WTC11 (cell line): ENCODE measurements around the gene SLC6A8. TPM values are rescaled to one million over a fixed set of nuclear protein-coding genes. Genes with fewer than 3 reads are reported as not detected.
"Not testable (repeated sequence)": the region's sequence is repeated elsewhere in the genome, so short reads cannot be mapped to it uniquely, and the experiment has no call there.

Source experiments
- ATAC-seq: fragments of 200-7000 bp; cut with Tn5 transposase; 2 replicates; pipeline ENCODE4 v1.10.0; 2021; ENCODE audit warnings: mild to moderate bottlenecking, moderate library complexity
- CTCF ChIA-PET: fragments of 300-600 bp; sonication (Branson Sonifier 250); formaldehyde crosslinking; loops from one replicate; lab custom pipeline; 2021; ENCODE audit warnings: antibody characterized with exemption; lab: Charles Lee
- POLR2A ChIA-PET: fragments of 350-600 bp; sonication (Branson Sonifier 250); formaldehyde crosslinking; loops from one replicate; lab custom pipeline; 2021; ENCODE audit warnings: antibody characterized with exemption; lab: Charles Lee
- DNase-seq: peaks from one replicate; pipeline ENCODE4 v3.0.0; 2021; ENCODE audit warnings: low spot score
- H3K27ac Mint-ChIP-seq: 2 replicates; pipeline ENCODE4 v1.8.0; 2021; ENCODE audit warnings: mixed read lengths
- H3K27me3 Mint-ChIP-seq: 2 replicates; pipeline ENCODE4 v1.8.0; 2021; ENCODE audit warnings: low read depth, mild to moderate bottlenecking, moderate library complexity, mixed read lengths
- H3K36me3 Mint-ChIP-seq: 2 replicates; pipeline ENCODE4 v1.8.0; 2021; ENCODE audit warnings: mixed read lengths
- H3K4me1 Mint-ChIP-seq: 2 replicates; pipeline ENCODE4 v1.8.0; 2022; ENCODE audit warnings: mixed read lengths
- H3K4me3 Mint-ChIP-seq: 2 replicates; pipeline ENCODE4 v1.8.0; 2021; ENCODE audit warnings: mild to moderate bottlenecking, moderate library complexity, mixed read lengths
- H3K9me3 Mint-ChIP-seq: 2 replicates; pipeline ENCODE4 v1.8.0; 2021; ENCODE audit warnings: mixed read lengths
- CREB1 ChIP-seq: sonication (generic); formaldehyde crosslinking; IDR thresholded peaks from 2 replicates; pipeline ENCODE4 v1.8.0; 2023; ENCODE audit warnings: mild to moderate bottlenecking, missing genetic modification reagents
- EMX1 ChIP-seq: fragments of 250-450 bp; sonication (Bioruptor Pico); IDR thresholded peaks from 2 replicates; pipeline ENCODE4 v1.8.0; 2021; ENCODE audit warnings: mild to moderate bottlenecking
- FOXJ3 ChIP-seq: sonication (generic); formaldehyde crosslinking; IDR thresholded peaks from 2 replicates; pipeline ENCODE4 v1.9.0; 2021; ENCODE audit warnings: missing genetic modification reagents, mild to moderate bottlenecking, borderline replicate concordance
- NR2C2 ChIP-seq: sonication (generic); formaldehyde crosslinking; IDR thresholded peaks from 2 replicates; pipeline ENCODE4 v1.8.0; 2022; ENCODE audit warnings: mild to moderate bottlenecking, missing genetic modification reagents
- SMAD4 ChIP-seq: sonication (generic); formaldehyde crosslinking; IDR thresholded peaks from 2 replicates; pipeline ENCODE4 v1.8.0; 2022; ENCODE audit warnings: mild to moderate bottlenecking, missing genetic modification reagents
- SOX15 ChIP-seq: fragments of 250-450 bp; sonication (Bioruptor Pico); IDR thresholded peaks from 2 replicates; pipeline ENCODE4 v1.9.0; 2021; ENCODE audit warnings: mild to moderate bottlenecking
- TEAD1 ChIP-seq: sonication (generic); formaldehyde crosslinking; IDR thresholded peaks from 2 replicates; pipeline ENCODE4 v1.8.0; 2022; ENCODE audit warnings: mild to moderate bottlenecking, missing genetic modification reagents
- ZNF219 ChIP-seq: sonication (generic); formaldehyde crosslinking; IDR thresholded peaks from 2 replicates; pipeline ENCODE4 v1.8.0; 2023; ENCODE audit warnings: missing genetic modification reagents, mild to moderate bottlenecking, borderline replicate concordance
- ZNF317 ChIP-seq: sonication (generic); formaldehyde crosslinking; IDR thresholded peaks from 2 replicates; pipeline ENCODE4 v1.8.1; 2023; ENCODE audit warnings: low read depth, mild to moderate bottlenecking, moderate library complexity, missing genetic modification reagents, borderline replicate concordance
- total RNA-seq: library from RNA; stranded (reverse); gene quantifications from 3 replicates; pipeline ENCODE4 v1.2.3, GENCODE V29; 2021
- TF ChIP-seq, protein P1 (sequence below): sonication (generic); formaldehyde crosslinking; conservative IDR thresholded peaks from 2 replicates; pipeline ENCODE4 v1.8.1; 2022; ENCODE audit warnings: mild to moderate bottlenecking, missing genetic modification reagents
- TF ChIP-seq, protein P2 (sequence below): sonication (generic); formaldehyde crosslinking; IDR thresholded peaks from 2 replicates; pipeline ENCODE4 v1.8.1; 2023; ENCODE audit warnings: mild to moderate bottlenecking, missing genetic modification reagents, borderline replicate concordance
- TF ChIP-seq, protein P3 (sequence below): sonication (generic); formaldehyde crosslinking; IDR thresholded peaks from 2 replicates; pipeline ENCODE4 v1.8.1; 2023; ENCODE audit warnings: mild to moderate bottlenecking, missing genetic modification reagents
- TF ChIP-seq, protein P4 (sequence below): sonication (generic); formaldehyde crosslinking; IDR thresholded peaks from 2 replicates; pipeline ENCODE4 v1.8.1; 2023; ENCODE audit warnings: mild to moderate bottlenecking, moderate library complexity, missing genetic modification reagents
- TF ChIP-seq, protein P5 (sequence below): fragments of 250-450 bp; sonication (Bioruptor Pico); IDR thresholded peaks from 2 replicates; pipeline ENCODE4 v2.1.2; 2022; ENCODE audit warnings: mild to moderate bottlenecking, moderate library complexity
- TF ChIP-seq, protein P6 (sequence below): sonication (generic); formaldehyde crosslinking; IDR thresholded peaks from 2 replicates; pipeline ENCODE4 v1.8.1; 2022; ENCODE audit warnings: mild to moderate bottlenecking, missing genetic modification reagents, moderate library complexity, borderline replicate concordance
- TF ChIP-seq, protein P7 (sequence below): sonication (generic); formaldehyde crosslinking; IDR thresholded peaks from 2 replicates; pipeline ENCODE4 v1.8.0; 2022; ENCODE audit warnings: mild to moderate bottlenecking, missing genetic modification reagents
- TF ChIP-seq, protein P8 (sequence below): sonication (generic); formaldehyde crosslinking; IDR thresholded peaks from 2 replicates; pipeline ENCODE4 v1.8.0; 2022; ENCODE audit warnings: mild to moderate bottlenecking, missing genetic modification reagents

Gene SLC6A8
- total RNA-seq, 1 experiment from 2014 or later = 112 TPM

DNA sequence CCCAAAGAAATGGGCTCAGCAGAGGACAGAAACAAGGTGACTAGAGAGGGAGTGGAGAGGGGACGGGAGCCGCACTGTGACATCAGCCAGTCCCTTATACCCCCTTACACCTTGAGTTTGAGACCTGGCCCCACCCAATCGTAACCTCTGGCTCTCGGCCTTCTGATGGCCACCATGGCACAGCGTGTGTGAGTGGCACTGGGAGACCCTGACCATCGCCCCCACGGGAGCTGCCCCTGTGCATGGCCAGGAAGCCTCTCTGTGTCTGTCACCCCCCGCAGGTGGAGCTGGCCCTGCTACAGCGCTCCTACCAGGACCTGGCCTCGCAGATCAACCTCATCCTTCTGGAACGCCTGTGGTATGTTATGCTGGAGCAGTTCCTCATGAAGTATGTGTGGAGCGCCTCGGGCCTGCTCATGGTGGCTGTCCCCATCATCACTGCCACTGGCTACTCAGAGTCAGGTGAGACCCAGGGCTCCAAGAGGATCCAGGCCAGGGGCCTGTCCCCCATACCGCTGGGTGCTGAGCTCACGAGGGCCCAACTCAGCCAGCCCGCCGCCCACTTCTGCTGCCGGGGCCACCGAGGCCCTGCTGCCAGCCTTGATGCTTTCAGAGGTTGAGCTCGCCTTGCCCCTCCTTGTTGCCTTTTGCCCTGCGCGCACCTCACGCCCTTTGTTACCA, 41.4 kb downstream of the SLC6A8 start:
- Mint-ChIP-seq H3K36me3 (peaks cover 7% of the 10 kb centered on the region), H3K27me3 (no peaks in the 10 kb centered on the region; the same call in 1 of the 2 replicates), H3K4me3 (no peak overlapping the region), H3K27ac (no peak overlapping the region), H3K4me1 (peaks cover 12% of the 10 kb centered on the region), H3K9me3 (peaks cover 7% of the 10 kb centered on the region; the same call in 1 of the 2 replicates)
- DNase-seq (no peak), ATAC-seq (no peak)
- CTCF ChIA-PET = no interaction called here
- POLR2A ChIA-PET = no interaction called here
- TF ChIP-seq SMAD4 (CRISPR knock-in tag) (no peak), FOXJ3 (CRISPR knock-in tag) (no peak), CREB1 (CRISPR knock-in tag) (no peak), TEAD1 (CRISPR knock-in tag) (no peak), NR2C2 (CRISPR knock-in tag) (no peak)
- TF ChIP-seq, protein P1, sequence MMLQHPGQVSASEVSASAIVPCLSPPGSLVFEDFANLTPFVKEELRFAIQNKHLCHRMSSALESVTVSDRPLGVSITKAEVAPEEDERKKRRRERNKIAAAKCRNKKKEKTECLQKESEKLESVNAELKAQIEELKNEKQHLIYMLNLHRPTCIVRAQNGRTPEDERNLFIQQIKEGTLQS = no peak
- TF ChIP-seq, protein P2, sequence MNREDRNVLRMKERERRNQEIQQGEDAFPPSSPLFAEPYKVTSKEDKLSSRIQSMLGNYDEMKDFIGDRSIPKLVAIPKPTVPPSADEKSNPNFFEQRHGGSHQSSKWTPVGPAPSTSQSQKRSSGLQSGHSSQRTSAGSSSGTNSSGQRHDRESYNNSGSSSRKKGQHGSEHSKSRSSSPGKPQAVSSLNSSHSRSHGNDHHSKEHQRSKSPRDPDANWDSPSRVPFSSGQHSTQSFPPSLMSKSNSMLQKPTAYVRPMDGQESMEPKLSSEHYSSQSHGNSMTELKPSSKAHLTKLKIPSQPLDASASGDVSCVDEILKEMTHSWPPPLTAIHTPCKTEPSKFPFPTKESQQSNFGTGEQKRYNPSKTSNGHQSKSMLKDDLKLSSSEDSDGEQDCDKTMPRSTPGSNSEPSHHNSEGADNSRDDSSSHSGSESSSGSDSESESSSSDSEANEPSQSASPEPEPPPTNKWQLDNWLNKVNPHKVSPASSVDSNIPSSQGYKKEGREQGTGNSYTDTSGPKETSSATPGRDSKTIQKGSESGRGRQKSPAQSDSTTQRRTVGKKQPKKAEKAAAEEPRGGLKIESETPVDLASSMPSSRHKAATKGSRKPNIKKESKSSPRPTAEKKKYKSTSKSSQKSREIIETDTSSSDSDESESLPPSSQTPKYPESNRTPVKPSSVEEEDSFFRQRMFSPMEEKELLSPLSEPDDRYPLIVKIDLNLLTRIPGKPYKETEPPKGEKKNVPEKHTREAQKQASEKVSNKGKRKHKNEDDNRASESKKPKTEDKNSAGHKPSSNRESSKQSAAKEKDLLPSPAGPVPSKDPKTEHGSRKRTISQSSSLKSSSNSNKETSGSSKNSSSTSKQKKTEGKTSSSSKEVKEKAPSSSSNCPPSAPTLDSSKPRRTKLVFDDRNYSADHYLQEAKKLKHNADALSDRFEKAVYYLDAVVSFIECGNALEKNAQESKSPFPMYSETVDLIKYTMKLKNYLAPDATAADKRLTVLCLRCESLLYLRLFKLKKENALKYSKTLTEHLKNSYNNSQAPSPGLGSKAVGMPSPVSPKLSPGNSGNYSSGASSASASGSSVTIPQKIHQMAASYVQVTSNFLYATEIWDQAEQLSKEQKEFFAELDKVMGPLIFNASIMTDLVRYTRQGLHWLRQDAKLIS (CRISPR knock-in tag) = no peak
- TF ChIP-seq, protein P3, sequence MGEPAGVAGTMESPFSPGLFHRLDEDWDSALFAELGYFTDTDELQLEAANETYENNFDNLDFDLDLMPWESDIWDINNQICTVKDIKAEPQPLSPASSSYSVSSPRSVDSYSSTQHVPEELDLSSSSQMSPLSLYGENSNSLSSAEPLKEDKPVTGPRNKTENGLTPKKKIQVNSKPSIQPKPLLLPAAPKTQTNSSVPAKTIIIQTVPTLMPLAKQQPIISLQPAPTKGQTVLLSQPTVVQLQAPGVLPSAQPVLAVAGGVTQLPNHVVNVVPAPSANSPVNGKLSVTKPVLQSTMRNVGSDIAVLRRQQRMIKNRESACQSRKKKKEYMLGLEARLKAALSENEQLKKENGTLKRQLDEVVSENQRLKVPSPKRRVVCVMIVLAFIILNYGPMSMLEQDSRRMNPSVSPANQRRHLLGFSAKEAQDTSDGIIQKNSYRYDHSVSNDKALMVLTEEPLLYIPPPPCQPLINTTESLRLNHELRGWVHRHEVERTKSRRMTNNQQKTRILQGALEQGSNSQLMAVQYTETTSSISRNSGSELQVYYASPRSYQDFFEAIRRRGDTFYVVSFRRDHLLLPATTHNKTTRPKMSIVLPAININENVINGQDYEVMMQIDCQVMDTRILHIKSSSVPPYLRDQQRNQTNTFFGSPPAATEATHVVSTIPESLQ = no peak
- TF ChIP-seq, protein P4, sequence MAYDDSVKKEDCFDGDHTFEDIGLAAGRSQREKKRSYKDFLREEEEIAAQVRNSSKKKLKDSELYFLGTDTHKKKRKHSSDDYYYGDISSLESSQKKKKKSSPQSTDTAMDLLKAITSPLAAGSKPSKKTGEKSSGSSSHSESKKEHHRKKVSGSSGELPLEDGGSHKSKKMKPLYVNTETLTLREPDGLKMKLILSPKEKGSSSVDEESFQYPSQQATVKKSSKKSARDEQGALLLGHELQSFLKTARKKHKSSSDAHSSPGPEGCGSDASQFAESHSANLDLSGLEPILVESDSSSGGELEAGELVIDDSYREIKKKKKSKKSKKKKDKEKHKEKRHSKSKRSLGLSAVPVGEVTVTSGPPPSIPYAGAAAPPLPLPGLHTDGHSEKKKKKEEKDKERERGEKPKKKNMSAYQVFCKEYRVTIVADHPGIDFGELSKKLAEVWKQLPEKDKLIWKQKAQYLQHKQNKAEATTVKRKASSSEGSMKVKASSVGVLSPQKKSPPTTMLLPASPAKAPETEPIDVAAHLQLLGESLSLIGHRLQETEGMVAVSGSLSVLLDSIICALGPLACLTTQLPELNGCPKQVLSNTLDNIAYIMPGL = no peak

DNA sequence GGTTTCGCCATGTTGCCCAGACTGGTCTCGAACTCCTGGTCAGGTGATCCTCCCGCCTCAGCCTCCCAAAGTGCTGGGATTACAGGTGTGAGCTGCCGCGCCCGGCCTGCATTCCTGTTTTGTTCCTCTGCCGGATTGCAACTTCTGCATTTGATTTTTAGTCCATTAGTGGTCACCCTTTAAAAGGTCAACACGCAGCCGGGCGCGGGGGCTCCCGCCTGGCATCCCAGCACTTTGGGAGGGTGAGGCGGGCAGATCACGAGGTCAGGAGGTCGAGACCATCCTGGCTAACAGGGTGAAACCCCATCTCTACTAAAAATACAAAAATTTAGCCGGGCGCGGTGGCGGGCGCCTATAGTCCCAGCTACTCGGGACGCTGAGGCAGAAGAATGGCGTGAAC, 42.4 kb downstream of the SLC6A8 start:
- CTCF ChIA-PET, POLR2A ChIA-PET, ATAC-seq, H3K4me3 Mint-ChIP-seq, H3K27me3 Mint-ChIP-seq, H3K27ac Mint-ChIP-seq, DNase-seq: not testable (repeated sequence)
- H3K4me1 Mint-ChIP-seq = peaks cover 12% of the 10 kb centered on the region
- peaks cover 11% of the 10 kb centered on the region for H3K36me3 Mint-ChIP-seq
- peaks cover 12% of the 10 kb centered on the region for H3K9me3 Mint-ChIP-seq

DNA sequence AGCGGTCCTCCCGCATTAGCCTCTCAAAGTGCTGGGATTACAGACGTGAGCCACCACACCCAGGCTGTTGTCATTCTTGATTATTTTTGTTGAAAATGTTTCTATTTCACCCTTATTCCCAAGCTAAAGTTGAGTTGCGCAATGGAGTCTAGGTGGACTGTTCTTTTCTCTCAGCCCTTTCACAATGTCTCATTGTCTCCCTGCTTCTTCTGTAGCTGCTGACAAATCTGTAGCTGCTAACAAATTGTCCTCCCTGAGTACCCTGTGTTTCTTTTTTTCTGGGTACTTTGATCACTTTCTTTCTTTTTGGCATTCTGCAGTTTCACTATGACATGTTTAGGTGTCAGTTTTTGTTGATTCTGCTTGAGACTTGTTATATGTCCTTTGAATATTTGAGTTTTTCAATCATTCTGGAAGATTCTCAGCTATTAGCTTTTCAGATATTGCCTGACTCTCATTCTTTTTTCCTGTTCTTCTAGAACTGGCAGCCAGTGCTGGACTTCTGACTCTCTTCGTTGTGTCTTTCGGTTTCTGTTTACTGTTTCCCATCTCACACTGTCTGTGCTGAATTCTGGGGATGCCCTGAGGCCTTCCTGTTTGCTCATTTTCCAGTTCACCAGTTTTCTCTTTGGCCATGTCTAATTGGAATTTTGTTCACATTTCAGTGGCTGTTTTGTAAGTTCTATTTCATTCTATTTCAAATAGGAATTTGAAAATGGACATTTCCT, 43.6 kb downstream of the SLC6A8 start:
- H3K27me3 Mint-ChIP-seq = no peaks in the 10 kb centered on the region; the same call in 1 of the 2 replicates
- peaks cover 13% of the 10 kb centered on the region for H3K9me3 Mint-ChIP-seq
- ChIA-PET CTCF (no interaction called here), POLR2A (no interaction called here)
- H3K27ac Mint-ChIP-seq = no peak overlapping the region
- H3K36me3 Mint-ChIP-seq = peaks cover 11% of the 10 kb centered on the region
- DNase-seq (no peak), ATAC-seq (no peak)
- no peak overlapping the region for H3K4me3 Mint-ChIP-seq
- H3K4me1 Mint-ChIP-seq = peaks cover 18% of the 10 kb centered on the region
- TF ChIP-seq ZNF219 = no peak
- no peak for TF ChIP-seq EMX1 (CRISPR knock-in tag)
- TF ChIP-seq, protein P5, sequence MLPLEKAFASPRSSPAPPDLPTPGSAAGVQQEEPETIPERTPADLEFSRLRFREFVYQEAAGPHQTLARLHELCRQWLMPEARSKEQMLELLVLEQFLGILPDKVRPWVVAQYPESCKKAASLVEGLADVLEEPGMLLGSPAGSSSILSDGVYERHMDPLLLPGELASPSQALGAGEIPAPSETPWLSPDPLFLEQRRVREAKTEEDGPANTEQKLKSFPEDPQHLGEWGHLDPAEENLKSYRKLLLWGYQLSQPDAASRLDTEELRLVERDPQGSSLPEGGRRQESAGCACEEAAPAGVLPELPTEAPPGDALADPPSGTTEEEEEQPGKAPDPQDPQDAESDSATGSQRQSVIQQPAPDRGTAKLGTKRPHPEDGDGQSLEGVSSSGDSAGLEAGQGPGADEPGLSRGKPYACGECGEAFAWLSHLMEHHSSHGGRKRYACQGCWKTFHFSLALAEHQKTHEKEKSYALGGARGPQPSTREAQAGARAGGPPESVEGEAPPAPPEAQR (CRISPR knock-in tag) = no peak
- TF ChIP-seq, protein P6, sequence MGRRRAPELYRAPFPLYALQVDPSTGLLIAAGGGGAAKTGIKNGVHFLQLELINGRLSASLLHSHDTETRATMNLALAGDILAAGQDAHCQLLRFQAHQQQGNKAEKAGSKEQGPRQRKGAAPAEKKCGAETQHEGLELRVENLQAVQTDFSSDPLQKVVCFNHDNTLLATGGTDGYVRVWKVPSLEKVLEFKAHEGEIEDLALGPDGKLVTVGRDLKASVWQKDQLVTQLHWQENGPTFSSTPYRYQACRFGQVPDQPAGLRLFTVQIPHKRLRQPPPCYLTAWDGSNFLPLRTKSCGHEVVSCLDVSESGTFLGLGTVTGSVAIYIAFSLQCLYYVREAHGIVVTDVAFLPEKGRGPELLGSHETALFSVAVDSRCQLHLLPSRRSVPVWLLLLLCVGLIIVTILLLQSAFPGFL (CRISPR knock-in tag) = no peak
- TF ChIP-seq ZNF317 (CRISPR knock-in tag) = no peak
- no peak for TF ChIP-seq SOX15 (CRISPR knock-in tag)
- TF ChIP-seq, protein P7, sequence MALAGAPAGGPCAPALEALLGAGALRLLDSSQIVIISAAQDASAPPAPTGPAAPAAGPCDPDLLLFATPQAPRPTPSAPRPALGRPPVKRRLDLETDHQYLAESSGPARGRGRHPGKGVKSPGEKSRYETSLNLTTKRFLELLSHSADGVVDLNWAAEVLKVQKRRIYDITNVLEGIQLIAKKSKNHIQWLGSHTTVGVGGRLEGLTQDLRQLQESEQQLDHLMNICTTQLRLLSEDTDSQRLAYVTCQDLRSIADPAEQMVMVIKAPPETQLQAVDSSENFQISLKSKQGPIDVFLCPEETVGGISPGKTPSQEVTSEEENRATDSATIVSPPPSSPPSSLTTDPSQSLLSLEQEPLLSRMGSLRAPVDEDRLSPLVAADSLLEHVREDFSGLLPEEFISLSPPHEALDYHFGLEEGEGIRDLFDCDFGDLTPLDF = no peak
- TF ChIP-seq, protein P1 = no peak
- TF ChIP-seq, protein P8, sequence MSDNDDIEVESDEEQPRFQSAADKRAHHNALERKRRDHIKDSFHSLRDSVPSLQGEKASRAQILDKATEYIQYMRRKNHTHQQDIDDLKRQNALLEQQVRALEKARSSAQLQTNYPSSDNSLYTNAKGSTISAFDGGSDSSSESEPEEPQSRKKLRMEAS (CRISPR knock-in tag) = no peak
